K562 (cell line): ENCODE measurements around the gene DPYSL3. TPM values are rescaled to one million over a fixed set of nuclear protein-coding genes. Genes with fewer than 3 reads are reported as not detected.

Experiments used
- ATAC-seq: fragments of 200-7000 bp; cut with Tn5 transposase; 3 replicates; pipeline ENCODE4 v1.9.1; 2020; ENCODE audit warnings: moderate library complexity
- BruUV-seq: library from RNA; stranded (reverse); fragments of 400-500 nt; replicated peaks from 2 replicates; lab custom pipeline; 2021; lab: Mats Ljungman, UMichigan
- CTCF ChIA-PET: fragments of 300-600 bp; formaldehyde crosslinking; extraction: SDS; loops from one replicate; lab custom pipeline; 2021; ENCODE audit warnings: low intra/inter-chr PET ratio; lab: Yijun Ruan, JAX
- POLR2A ChIA-PET: fragments of 300-600, 350-650 bp; sonication (Branson Sonifier 250); formaldehyde crosslinking; extraction: SDS; loops from one replicate; lab custom pipeline; 2021; ENCODE audit warnings: antibody characterized with exemption, inconsistent platforms; lab: Yijun Ruan, JAX
- DNase-seq, 4 experiments: peaks; one replicate each; pipeline versions ENCODE4 v3.0.0 to v3.0.0-alpha.2; 2011 to 2018; ENCODE audit warnings: low spot score in 3 of 4, mixed read lengths in 3 of 4; ENCODE audit errors: extremely low read depth in 1 of 4
- FAIRE-seq: peaks from 2 replicates; lab custom pipeline; 2011; peaks lifted over from hg19 to GRCh38; lab: Jason Lieb, UNC
- H2AFZ ChIP-seq: 2 replicates; pipeline ENCODE4 v1.6.0; 2011; ENCODE audit warnings: low read depth, low read length, control low read depth, inconsistent platforms
- H3K27ac ChIP-seq: fragments of 200-600 bp; 3 replicates; pipeline ENCODE4 v1.8.0; 2011; ENCODE audit warnings: low read depth, mild to moderate bottlenecking, control low read depth, inconsistent platforms, low read length, moderate library complexity, mixed read lengths; ENCODE audit errors: extremely low read depth
- H3K27me3 ChIP-seq, 2 experiments: fragments of 300-600 bp in 1 of 2; 2 replicates in 1 of 2; 3 replicates in 1 of 2; pipeline versions ENCODE4 v1.6.0 to v1.8.0; 2011; ENCODE audit warnings: inconsistent platforms in 2 of 2, low read length in 2 of 2, mild to moderate bottlenecking in 1 of 2, mixed read lengths in 1 of 2, moderate library complexity in 1 of 2; ENCODE audit not compliant: control insufficient read depth in 2 of 2, insufficient read depth in 2 of 2
- H3K36me3 ChIP-seq: fragments of 300-600 bp; 3 replicates; pipeline ENCODE4 v1.8.0; 2011; ENCODE audit warnings: mild to moderate bottlenecking, low read length, inconsistent platforms; ENCODE audit not compliant: control insufficient read depth, insufficient read depth
- H3K4me1 ChIP-seq, 2 experiments: fragments of 200-600 bp in 1 of 2; replicated peaks in 1 of 2; 2 replicates in 1 of 2; 3 replicates in 1 of 2; pipeline versions ENCODE4 v1.5.1 to v1.8.0; 2011; ENCODE audit warnings: inconsistent platforms in 2 of 2, low read length in 2 of 2, mild to moderate bottlenecking in 1 of 2, mixed read lengths in 1 of 2, moderate library complexity in 1 of 2; ENCODE audit not compliant: control insufficient read depth in 2 of 2, insufficient read depth in 2 of 2
- H3K4me2 ChIP-seq: 2 replicates; pipeline ENCODE4 v1.6.1; 2011; ENCODE audit warnings: low read length, control low read depth, inconsistent platforms, mixed read lengths; ENCODE audit not compliant: insufficient read depth
- H3K4me3 ChIP-seq: fragments of 200-600 bp; sonication (generic), shearing (Covaris generic); 2 replicates; pipeline ENCODE4 v1.5.1; 2016; ENCODE audit warnings: control low read depth, inconsistent platforms
- H3K79me2 ChIP-seq: fragments of 200-600 bp; 3 replicates; pipeline ENCODE4 v1.8.0; 2011; ENCODE audit warnings: low read length, inconsistent platforms; ENCODE audit not compliant: control insufficient read depth, insufficient read depth
- H3K9ac ChIP-seq, 2 experiments: 2 replicates each; pipeline versions ENCODE4 v1.6.0 to v1.6.1; 2011; ENCODE audit warnings: low read depth in 2 of 2, low read length in 2 of 2, control low read depth in 1 of 2, inconsistent platforms in 1 of 2, mild to moderate bottlenecking in 1 of 2, mixed read lengths in 1 of 2; ENCODE audit not compliant: insufficient read depth in 1 of 2
- H3K9me1 ChIP-seq: one replicate; pipeline ENCODE4 v1.6.0; 2011; ENCODE audit warnings: inconsistent platforms, mild to moderate bottlenecking, low read length, moderate library complexity; ENCODE audit not compliant: control insufficient read depth, insufficient read depth
- H3K9me3 ChIP-seq: replicated peaks from 2 replicates; pipeline ENCODE4 v1.5.1; 2011; ENCODE audit warnings: low read depth, low read length, inconsistent platforms; ENCODE audit not compliant: control insufficient read depth, insufficient read depth
- H4K20me1 ChIP-seq: replicated peaks from 2 replicates; pipeline ENCODE4 v1.6.1; 2011; ENCODE audit warnings: low read length, inconsistent platforms, mixed read lengths; ENCODE audit not compliant: control insufficient read depth, insufficient read depth
- BHLHE40 ChIP-seq: IDR thresholded peaks from 2 replicates; pipeline ENCODE4 v1.6.1; 2011; ENCODE audit warnings: low read length, improper control_type of control experiment
- C11orf30 ChIP-seq: fragments of 450-650 bp; IDR thresholded peaks from 2 replicates; pipeline ENCODE4 v1.6.1; 2016; ENCODE audit warnings: low read depth, mild to moderate bottlenecking
- DDX20 ChIP-seq: fragments of 450-650 bp; IDR thresholded peaks from 2 replicates; pipeline ENCODE4 v1.6.1; 2016; ENCODE audit warnings: missing genetic modification characterization, low read depth, mild to moderate bottlenecking, missing compliant biosample characterization, moderate library complexity
- HDAC3 ChIP-seq: fragments of 450-650 bp; IDR thresholded peaks from 2 replicates; pipeline ENCODE4 v1.6.1; 2018; ENCODE audit warnings: borderline replicate concordance, mild to moderate bottlenecking, moderate library complexity; ENCODE audit not compliant: partially characterized antibody
- HNRNPLL ChIP-seq: fragments of 200-400 bp; formaldehyde crosslinking; IDR thresholded peaks from 2 replicates; pipeline ENCODE4 v1.6.1; 2017; ENCODE audit warnings: low read length, low read depth, mild to moderate bottlenecking; ENCODE audit not compliant: poor library complexity, severe bottlenecking
- MAFF ChIP-seq: IDR thresholded peaks from 2 replicates; pipeline ENCODE4 v1.6.1; 2012; ENCODE audit warnings: low read length, improper control_type of control experiment
- MCM5 ChIP-seq: fragments of 450-650 bp; IDR thresholded peaks from 2 replicates; pipeline ENCODE4 v1.6.1; 2016; ENCODE audit warnings: low read depth
- MYNN ChIP-seq, 2 experiments: sonication (generic); formaldehyde crosslinking in 1 of 2; IDR thresholded peaks; 2 replicates each; pipeline versions ENCODE4 v1.5.0 to v1.6.1; 2016 to 2020; ENCODE audit warnings: antibody characterized with exemption in 1 of 2, missing genetic modification reagents in 1 of 2
- OTX1 ChIP-seq: fragments of 450-650 bp; formaldehyde crosslinking; IDR thresholded peaks from 2 replicates; pipeline ENCODE4 v1.4.0; 2022; ENCODE audit warnings: mild to moderate bottlenecking
- POLR3A ChIP-seq: IDR thresholded peaks from 2 replicates; pipeline ENCODE4 v1.6.1; 2011; ENCODE audit warnings: borderline replicate concordance, mild to moderate bottlenecking, moderate library complexity; ENCODE audit not compliant: insufficient read length, insufficient read depth; ENCODE audit errors: extremely low read depth
- SRSF9 ChIP-seq: fragments of 200-400 bp; formaldehyde crosslinking; IDR thresholded peaks from 2 replicates; pipeline ENCODE4 v1.6.1; 2017; ENCODE audit warnings: low read depth, low read length, borderline replicate concordance
- SUPT5H ChIP-seq: fragments of 450-650 bp; IDR thresholded peaks from 2 replicates; pipeline ENCODE4 v1.6.1; 2016
- YY1 ChIP-seq, 3 experiments: IDR thresholded peaks; 2 replicates each; pipeline ENCODE4 v1.6.1; 2011; ENCODE audit warnings: low read length in 2 of 3, mild to moderate bottlenecking in 2 of 3, moderate library complexity in 2 of 3, borderline replicate concordance in 1 of 3, control low read depth in 1 of 3, low read depth in 1 of 3; ENCODE audit not compliant: insufficient read depth in 3 of 3, insufficient replicate concordance in 2 of 3, control insufficient read depth in 1 of 3, insufficient read length in 1 of 3; ENCODE audit errors: extremely low read depth in 1 of 3
- ZBTB2 ChIP-seq: fragments of 450-650 bp; IDR thresholded peaks from 2 replicates; pipeline ENCODE4 v1.6.1; 2016; ENCODE audit warnings: antibody characterized with exemption
- ZBTB26 ChIP-seq: fragments of 450-650 bp; formaldehyde crosslinking; IDR thresholded peaks from 2 replicates; pipeline ENCODE4 v1.4.0; 2022; ENCODE audit warnings: missing genetic modification characterization
- ZFP91 ChIP-seq: sonication (generic); formaldehyde crosslinking; IDR thresholded peaks from 2 replicates; pipeline ENCODE4 v1.8.0; 2022; ENCODE audit warnings: mild to moderate bottlenecking, missing genetic modification reagents
- ZNF274 ChIP-seq: IDR thresholded peaks from 2 replicates; pipeline ENCODE4 v1.6.1; 2011; ENCODE audit warnings: low read depth, mild to moderate bottlenecking, low read length, moderate library complexity, borderline replicate concordance
- ZNF347 ChIP-seq: fragments of 450-650 bp; formaldehyde crosslinking; IDR thresholded peaks from 2 replicates; pipeline ENCODE4 v1.4.0; 2020; ENCODE audit warnings: low read depth, mild to moderate bottlenecking, moderate library complexity
- WGBS: fragments of 100-300 bp; shearing (Covaris generic); methylation state at CpG from one replicate; pipeline ENCODE4 v1.1.6; 2016; ENCODE audit warnings: low coverage, mixed read lengths; ENCODE audit not compliant: insufficient coverage; ENCODE audit errors: missing lambda C conversion rate; 5-methylcytosine and 5-hydroxymethylcytosine counted together
- in situ Hi-C: fragments of 300-500 bp; cut with MboI; formaldehyde crosslinking; loops from 4 replicates; pipeline ENCODE4 v1.15.0; 2018; ENCODE audit warnings: inconsistent platforms, mixed read lengths
- intact Hi-C: fragments of 100-400 bp; cut with micrococcal nuclease; formaldehyde crosslinking; loops from 2 replicates; pipeline ENCODE4 v1.14.2; 2022
- polyA plus RNA-seq, 8 experiments: library from polyadenylated mRNA; depleted of rRNA in 4 of 8; stranded (reverse) in 5 of 8; unstranded in 3 of 8; fragments of >200 nt; fragmentation: Nextera tagmentation in 2 of 8; fragmentation: Illumina TruSeq in 1 of 8; extraction: Ambion mirVana in 2 of 8; extraction: Trizol in 1 of 8; gene quantifications; 2 replicates each; pipeline versions ENCODE4 v1.2.1 to v1.2.3, GENCODE V29; 2011 to 2014; ENCODE audit warnings: inconsistent platforms in 1 of 8, missing spikeins in 1 of 8
- total RNA-seq, 7 experiments: library from RNA; depleted of rRNA in 6 of 7; stranded (reverse); fragments of >200 nt in 6 of 7; fragmentation: Illumina TruSeq in 2 of 7; extraction: Trizol in 2 of 7; gene quantifications; 2 replicates each; pipeline versions ENCODE4 v1.2.1 to v1.2.3, GENCODE V29; 2011 to 2021; ENCODE audit warnings: low replicate concordance in 1 of 7

DPYSL3 gene
- total and polyA plus RNA-seq, 9 of the 15 experiments (the other 6 are each of a cell fraction or from before 2014, with no cell fraction given), result 0.07 to 0.55 TPM; not detected in 7

- TF ChIP-seq YY1 (IDR thresholded peaks at IDR 0.05; ENCODE audit: borderline replicate concordance in 1 of 3, control insufficient read depth in 1 of 3, extremely low read depth in 1 of 3, insufficient read depth in 3 of 3, insufficient read length in 1 of 3, insufficient replicate concordance in 2 of 3, low read depth in 1 of 3, low read length in 2 of 3), result no peak
- no peak for TF ChIP-seq BHLHE40
- no peak for TF ChIP-seq HDAC3
- no peak for TF ChIP-seq POLR3A
- TF ChIP-seq SRSF9, result no peak
Measured at GRCh38 chr5:147547730-147548129, 37.9 kb upstream of the DPYSL3 start (continued).

GRCh38 chr5:147544556-147544955 lies 34.7 kb upstream of the DPYSL3 start:
- Histone ChIP-seq H3K9me1 (no peaks in the 10 kb centered on the region), H3K27ac (no peak overlapping the region), H3K4me1 (no peaks in the 10 kb centered on the region), H3K36me3 (no peaks in the 10 kb centered on the region), H3K27me3 (no peaks in the 10 kb centered on the region), H3K4me3 (no peak overlapping the region), H3K9me3 (no peaks in the 10 kb centered on the region), H4K20me1 (no peaks in the 10 kb centered on the region), H3K4me2 (no peak overlapping the region), H2AFZ (no peak overlapping the region), H3K9ac (no peak overlapping the region), H3K79me2 (no peaks in the 10 kb centered on the region)
- DNase-seq, result no peak
- in situ Hi-C loops, result no loop called here
- WGBS, result 0% methylated on average over 5 of the region's 5 CpGs
- POLR2A ChIA-PET, result no interaction called here
- CTCF ChIA-PET, result no interaction called here
- intact Hi-C loops, result no loop called here
- BruUV-seq, result no TSS peak
- no peak for FAIRE-seq
- ATAC-seq, result no peak
- TF ChIP-seq MAFF (no peak), ZBTB2 (no peak), C11orf30 (no peak), DDX20 (tag) (no peak), ZBTB26 (CRISPR knock-in tag) (no peak), ZNF274 (no peak), ZFP91 (CRISPR knock-in tag) (no peak), MYNN (IDR thresholded peaks at IDR 0.05) (no peak), MYNN (CRISPR knock-in tag; IDR thresholded peaks at IDR 0.05) (no peak), MCM5 (no peak), HNRNPLL (no peak), SUPT5H (no peak), ZNF347 (CRISPR knock-in tag) (no peak), OTX1 (no peak)
